GM21723 (cell line): ENCODE measurements around the gene TFDP3.

ENCODE experiments used
- ATAC-seq: cut with Tn5 transposase; IDR thresholded peaks from one replicate; pipeline ENCODE4 v1.9.1; 2021; ENCODE audit warnings: mild to moderate bottlenecking, moderate library complexity; ENCODE audit not compliant: unreplicated experiment

TFDP3 gene

GRCh38 chrX:133218329-133218728, at the start of gene TFDP3:
Gene TFDP3 (minus strand): TSS chrX:133218354. CDS start chrX:133218259, 95 bp downstream.
- no peak for ATAC-seq

- no peak for ATAC-seq
Measured at GRCh38 chrX:133267621-133268020, 49.5 kb upstream of the TFDP3 start.

GRCh38 chrX:133265331-133265730, 47.2 kb upstream of the TFDP3 start:
- ATAC-seq: no peak

- no peak for ATAC-seq
Measured at GRCh38 chrX:133258481-133258880, 40.3 kb upstream of the TFDP3 start.

GRCh38 chrX:133254666-133255065, 36.5 kb upstream of the TFDP3 start:
- ATAC-seq: no peak

- no peak for ATAC-seq
Measured at GRCh38 chrX:133251204-133251603, 33.0 kb upstream of the TFDP3 start.

GRCh38 chrX:133250184-133251100, 32.3 kb upstream of the TFDP3 start:
- ATAC-seq: no peak

- ATAC-seq: no peak
Measured at GRCh38 chrX:133249266-133250058, 31.3 kb upstream of the TFDP3 start.

- ATAC-seq: no peak
Measured at GRCh38 chrX:133248177-133248576, 30.0 kb upstream of the TFDP3 start.

- no peak for ATAC-seq
Measured at GRCh38 chrX:133246921-133247320, 28.8 kb upstream of the TFDP3 start.

GRCh38 chrX:133235830-133236229, 17.7 kb upstream of the TFDP3 start:
- ATAC-seq: no peak

- ATAC-seq: no peak
Measured at GRCh38 chrX:133232331-133232730, 14.2 kb upstream of the TFDP3 start.

- ATAC-seq: no peak
Measured at GRCh38 chrX:133229361-133229760, 11.2 kb upstream of the TFDP3 start.

- ATAC-seq: no peak
Measured at GRCh38 chrX:133215747-133216146, 2.4 kb downstream of the TFDP3 start.

GRCh38 chrX:133215017-133215416, 3.1 kb downstream of the TFDP3 start:
- ATAC-seq: no peak

GRCh38 chrX:133214301-133214700, 3.9 kb downstream of the TFDP3 start:
- no peak for ATAC-seq

GRCh38 chrX:133213117-133213516, 5.0 kb downstream of the TFDP3 start:
- no peak for ATAC-seq

GRCh38 chrX:133207751-133208150, 10.4 kb downstream of the TFDP3 start:
- ATAC-seq: no peak

GRCh38 chrX:133191739-133192039, 26.5 kb downstream of the TFDP3 start:
- no peak for ATAC-seq

GRCh38 chrX:133190877-133191738, 27.0 kb downstream of the TFDP3 start:
- ATAC-seq: no peak

GRCh38 chrX:133189195-133189594, 29.0 kb downstream of the TFDP3 start:
- ATAC-seq: no peak
